Liver (tissue), 9 donors: ENCODE measurements around the gene NR0B1. TPM values are rescaled to one million over a fixed set of nuclear protein-coding genes. Genes with fewer than 3 reads are reported as not detected.

Experiments used
- DNase-seq: peaks from one replicate; pipeline ENCODE4 v3.0.0-alpha.2; 2017; ENCODE audit warnings: low spot score
- H3K27ac ChIP-seq, 2 donors: one replicate each; pipeline ENCODE4 v1.7.0; 2013; ENCODE audit warnings: inconsistent platforms in 2 of 2, low read length in 2 of 2, control low read depth in 1 of 2, low read depth in 1 of 2, mild to moderate bottlenecking in 1 of 2
- H3K27me3 ChIP-seq, 4 donors: one replicate each; pipeline versions ENCODE4 v1.6.1 to v1.7.0; 2013; ENCODE audit warnings: low read length in 3 of 4, inconsistent platforms in 1 of 4, mild to moderate bottlenecking in 1 of 4, moderate library complexity in 1 of 4; ENCODE audit not compliant: control insufficient read depth in 4 of 4, insufficient read depth in 4 of 4
- H3K36me3 ChIP-seq, 4 donors: one replicate each; pipeline versions ENCODE4 v1.6.1 to v1.7.0; 2013; ENCODE audit warnings: low read length in 3 of 4, mild to moderate bottlenecking in 3 of 4, low read depth in 1 of 4, moderate library complexity in 1 of 4; ENCODE audit not compliant: control insufficient read depth in 4 of 4, insufficient read depth in 3 of 4
- H3K4me1 ChIP-seq, 4 donors: one replicate each; pipeline versions ENCODE4 v1.6.1 to v1.7.0; 2013; ENCODE audit warnings: low read length in 3 of 4, mild to moderate bottlenecking in 3 of 4, moderate library complexity in 1 of 4; ENCODE audit not compliant: control insufficient read depth in 4 of 4, insufficient read depth in 4 of 4
- H3K4me3 ChIP-seq, 3 donors: one replicate each; pipeline versions ENCODE4 v1.6.1 to v1.7.0; 2013; ENCODE audit warnings: low read length in 3 of 3, control low read depth in 1 of 3, low read depth in 1 of 3, mild to moderate bottlenecking in 1 of 3
- H3K9ac ChIP-seq, 2 donors: one replicate each; pipeline ENCODE4 v1.7.0; 2013; ENCODE audit warnings: low read length in 2 of 2, mild to moderate bottlenecking in 2 of 2, moderate library complexity in 2 of 2, control low read depth in 1 of 2, low read depth in 1 of 2
- H3K9me3 ChIP-seq, 4 donors: one replicate each; pipeline versions ENCODE4 v1.6.1 to v1.7.0; 2013; ENCODE audit warnings: low read length in 3 of 4; ENCODE audit not compliant: control insufficient read depth in 4 of 4
- EGR1 ChIP-seq, 2 donors: IDR thresholded peaks; 2 replicates each; pipeline ENCODE4 v1.6.1; 2016 to 2018; ENCODE audit warnings: antibody characterized with exemption in 2 of 2, low read depth in 2 of 2
- FOXA1 ChIP-seq: IDR thresholded peaks from 2 replicates; pipeline ENCODE4 v1.6.1; 2016; ENCODE audit warnings: antibody characterized with exemption
- GABPA ChIP-seq, 2 donors: IDR thresholded peaks in 1 of 2; conservative IDR thresholded peaks in 1 of 2; 2 replicates each; pipeline ENCODE4 v1.6.1; 2016; ENCODE audit warnings: antibody characterized with exemption in 2 of 2, mild to moderate bottlenecking in 1 of 2, moderate library complexity in 1 of 2
- HNF4A ChIP-seq, 2 donors: conservative IDR thresholded peaks; 2 replicates each; pipeline ENCODE4 v1.6.1; 2016; ENCODE audit warnings: antibody characterized with exemption in 2 of 2, mild to moderate bottlenecking in 2 of 2
- HNF4G ChIP-seq: IDR thresholded peaks from 2 replicates; pipeline ENCODE4 v1.6.1; 2016; ENCODE audit warnings: antibody characterized with exemption
- JUND ChIP-seq, 2 donors: IDR thresholded peaks; 2 replicates each; pipeline ENCODE4 v1.6.1; 2016; ENCODE audit warnings: antibody characterized with exemption in 2 of 2
- NR2F2 ChIP-seq: IDR thresholded peaks from 2 replicates; pipeline ENCODE4 v1.6.1; 2016; ENCODE audit warnings: antibody characterized with exemption
- RAD21 ChIP-seq, 2 donors: IDR thresholded peaks; 2 replicates each; pipeline ENCODE4 v1.6.1; 2016; ENCODE audit warnings: antibody characterized with exemption in 2 of 2, mild to moderate bottlenecking in 2 of 2
- RXRA ChIP-seq, 2 donors: IDR thresholded peaks; 2 replicates each; pipeline ENCODE4 v1.6.1; 2017 to 2018; ENCODE audit warnings: antibody characterized with exemption in 2 of 2, mild to moderate bottlenecking in 1 of 2
- SP1 ChIP-seq: IDR thresholded peaks from 2 replicates; pipeline ENCODE4 v1.6.1; 2018; ENCODE audit warnings: antibody characterized with exemption, mild to moderate bottlenecking
- TAF1 ChIP-seq: conservative IDR thresholded peaks from 2 replicates; pipeline ENCODE4 v1.6.1; 2016; ENCODE audit warnings: antibody characterized with exemption, mild to moderate bottlenecking
- YY1 ChIP-seq: IDR thresholded peaks from 2 replicates; pipeline ENCODE4 v1.6.1; 2016; ENCODE audit warnings: antibody characterized with exemption, mild to moderate bottlenecking
- WGBS: extraction: QIAGEN DNeasy Blood & Tissue Kit; methylation state at CpG from one replicate; pipeline ENCODE4 v1.1.7; 2013; 5-methylcytosine and 5-hydroxymethylcytosine counted together
- polyA plus RNA-seq, 2 donors: library from polyadenylated mRNA; stranded (reverse) in 1 of 2; unstranded in 1 of 2; fragments of 200-250 nt in 1 of 2; fragments of >200 nt in 1 of 2; fragmentation: Nextera tagmentation in 1 of 2; extraction: Ambion mirVana in 1 of 2; gene quantifications; one replicate each; pipeline versions ENCODE4 v1.2.1 to v1.2.3, GENCODE V29; 2013 to 2015
- total RNA-seq, 2 donors: library from RNA; depleted of rRNA; stranded (reverse); fragments of >200 nt; gene quantifications; one replicate each; pipeline ENCODE4 v1.2.3, GENCODE V29; 2014
- TF ChIP-seq, protein P1 (sequence below): IDR thresholded peaks from 2 replicates; pipeline ENCODE4 v1.6.1; 2016; ENCODE audit warnings: antibody characterized with exemption
- TF ChIP-seq, protein P2 (sequence below): fragments of 150-350 bp; IDR thresholded peaks from 2 replicates; pipeline ENCODE4 v1.5.1; 2017; ENCODE audit warnings: improper control_type of control experiment, low read depth, low read length; ENCODE audit not compliant: missing input control
- TF ChIP-seq, protein P3 (sequence below): IDR thresholded peaks from 2 replicates; pipeline ENCODE4 v1.6.1; 2016; ENCODE audit warnings: antibody characterized with exemption
- TF ChIP-seq, protein P4 (sequence below): IDR thresholded peaks from 2 replicates; pipeline ENCODE4 v1.6.1; 2016; ENCODE audit warnings: antibody characterized with exemption
- donor health status: healthy.
- donor health status: healthy.
- donor health status: healthy.
- donor health status: healthy.
- donor health status: healthy.

NR0B1 gene
- total and polyA plus RNA-seq, 4 donors, result not detected

DNA sequence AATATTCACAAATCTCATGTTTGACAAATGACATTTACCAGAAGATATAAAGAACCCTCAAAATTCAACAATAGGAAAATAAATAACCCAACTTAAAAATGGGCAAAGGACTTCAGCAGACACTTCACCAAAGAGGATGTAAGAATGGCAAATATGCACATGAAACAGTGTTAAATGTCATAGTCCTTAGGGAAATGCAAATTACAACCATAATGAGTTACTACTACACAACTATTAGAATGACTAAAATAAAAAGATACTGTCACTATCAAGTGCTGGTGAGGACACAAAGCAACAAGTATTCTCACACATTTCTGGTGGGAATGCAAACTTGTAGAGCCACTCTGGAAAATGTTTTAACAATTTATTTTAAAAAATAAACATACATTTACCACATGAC is 40.8 kb upstream of the NR0B1 start (continued):
- TF ChIP-seq, protein P1, sequence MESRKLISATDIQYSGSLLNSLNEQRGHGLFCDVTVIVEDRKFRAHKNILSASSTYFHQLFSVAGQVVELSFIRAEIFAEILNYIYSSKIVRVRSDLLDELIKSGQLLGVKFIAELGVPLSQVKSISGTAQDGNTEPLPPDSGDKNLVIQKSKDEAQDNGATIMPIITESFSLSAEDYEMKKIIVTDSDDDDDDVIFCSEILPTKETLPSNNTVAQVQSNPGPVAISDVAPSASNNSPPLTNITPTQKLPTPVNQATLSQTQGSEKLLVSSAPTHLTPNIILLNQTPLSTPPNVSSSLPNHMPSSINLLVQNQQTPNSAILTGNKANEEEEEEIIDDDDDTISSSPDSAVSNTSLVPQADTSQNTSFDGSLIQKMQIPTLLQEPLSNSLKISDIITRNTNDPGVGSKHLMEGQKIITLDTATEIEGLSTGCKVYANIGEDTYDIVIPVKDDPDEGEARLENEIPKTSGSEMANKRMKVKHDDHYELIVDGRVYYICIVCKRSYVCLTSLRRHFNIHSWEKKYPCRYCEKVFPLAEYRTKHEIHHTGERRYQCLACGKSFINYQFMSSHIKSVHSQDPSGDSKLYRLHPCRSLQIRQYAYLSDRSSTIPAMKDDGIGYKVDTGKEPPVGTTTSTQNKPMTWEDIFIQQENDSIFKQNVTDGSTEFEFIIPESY, result no peak

DNA sequence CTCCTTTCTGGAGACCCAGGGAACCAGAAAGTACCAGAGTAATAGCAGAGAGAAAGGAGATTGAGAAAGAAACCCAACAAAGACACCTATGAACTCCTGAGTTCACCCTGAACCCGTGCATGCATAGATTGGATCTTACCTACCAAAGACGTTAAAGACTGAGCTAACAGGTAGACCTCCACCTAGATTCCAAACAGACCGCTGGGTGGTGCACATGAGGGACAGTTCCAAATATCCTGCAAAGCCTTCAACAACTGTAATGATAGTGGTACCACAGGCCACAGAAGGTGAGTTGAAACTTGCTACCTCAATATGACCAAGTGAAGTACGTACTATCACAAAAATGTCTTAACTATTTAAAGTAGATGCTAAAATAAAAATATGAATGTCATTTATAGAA is 34.0 kb upstream of the NR0B1 start:
- Histone ChIP-seq H3K36me3 (no peaks in the 10 kb centered on the region), H3K27me3 (no peaks in the 10 kb centered on the region), H3K4me3 (no peak overlapping the region), H3K4me1 (no peaks in the 10 kb centered on the region), H3K9me3 (no peaks in the 10 kb centered on the region), H3K9ac (no peak overlapping the region), H3K27ac (no peak overlapping the region)
- TF ChIP-seq RXRA (IDR thresholded peaks at IDR 0.05) (no peak), RAD21 (IDR thresholded peaks at IDR 0.05) (peak; percentile 25 to 48)
- TF ChIP-seq, protein P2, sequence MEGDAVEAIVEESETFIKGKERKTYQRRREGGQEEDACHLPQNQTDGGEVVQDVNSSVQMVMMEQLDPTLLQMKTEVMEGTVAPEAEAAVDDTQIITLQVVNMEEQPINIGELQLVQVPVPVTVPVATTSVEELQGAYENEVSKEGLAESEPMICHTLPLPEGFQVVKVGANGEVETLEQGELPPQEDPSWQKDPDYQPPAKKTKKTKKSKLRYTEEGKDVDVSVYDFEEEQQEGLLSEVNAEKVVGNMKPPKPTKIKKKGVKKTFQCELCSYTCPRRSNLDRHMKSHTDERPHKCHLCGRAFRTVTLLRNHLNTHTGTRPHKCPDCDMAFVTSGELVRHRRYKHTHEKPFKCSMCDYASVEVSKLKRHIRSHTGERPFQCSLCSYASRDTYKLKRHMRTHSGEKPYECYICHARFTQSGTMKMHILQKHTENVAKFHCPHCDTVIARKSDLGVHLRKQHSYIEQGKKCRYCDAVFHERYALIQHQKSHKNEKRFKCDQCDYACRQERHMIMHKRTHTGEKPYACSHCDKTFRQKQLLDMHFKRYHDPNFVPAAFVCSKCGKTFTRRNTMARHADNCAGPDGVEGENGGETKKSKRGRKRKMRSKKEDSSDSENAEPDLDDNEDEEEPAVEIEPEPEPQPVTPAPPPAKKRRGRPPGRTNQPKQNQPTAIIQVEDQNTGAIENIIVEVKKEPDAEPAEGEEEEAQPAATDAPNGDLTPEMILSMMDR, result peak; percentile 13
- 47% methylated on average over 4 of the region's 4 CpGs for WGBS
- no peak for DNase-seq

DNA sequence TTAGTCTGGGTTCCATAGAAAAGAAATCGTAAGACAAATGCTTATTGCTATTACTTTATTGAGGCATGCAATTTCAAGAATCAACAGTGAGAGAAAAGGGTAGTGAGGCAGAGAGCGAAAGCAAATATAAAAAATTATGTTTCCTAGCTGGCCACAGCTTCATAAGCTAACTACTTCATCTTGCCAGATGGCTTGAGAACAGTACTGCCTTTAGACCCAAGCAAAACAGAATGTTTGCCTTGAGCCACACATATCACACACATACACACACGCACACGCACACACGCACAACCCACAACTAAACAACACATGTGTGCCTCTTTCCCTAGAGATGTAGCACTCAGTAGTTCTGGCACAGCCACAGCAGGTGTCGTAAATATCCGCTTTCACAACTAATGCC is 31.6 kb upstream of the NR0B1 start:
- TF ChIP-seq, protein P3, sequence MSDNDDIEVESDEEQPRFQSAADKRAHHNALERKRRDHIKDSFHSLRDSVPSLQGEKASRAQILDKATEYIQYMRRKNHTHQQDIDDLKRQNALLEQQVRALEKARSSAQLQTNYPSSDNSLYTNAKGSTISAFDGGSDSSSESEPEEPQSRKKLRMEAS, result no peak
- TF ChIP-seq GABPA (IDR thresholded peaks at IDR 0.05 in 1 of 2, conservative IDR thresholded peaks at IDR 0.05 in 1 of 2) (no peak), NR2F2 (no peak), SP1 (no peak), HNF4A (conservative IDR thresholded peaks at IDR 0.05) (no peak), FOXA1 (no peak), HNF4G (no peak), YY1 (no peak), TAF1 (no peak), EGR1 (IDR thresholded peaks at IDR 0.05; ENCODE audit: low read depth in 2 of 2) (no peak)
- DNase-seq, result no peak
- Histone ChIP-seq H3K4me1 (no peaks in the 10 kb centered on the region), H3K27ac (no peak overlapping the region), H3K36me3 (no peaks in the 10 kb centered on the region), H3K27me3 (peaks cover 0 to 4% (median 0%) of the 10 kb centered on the region in 4 donors), H3K9me3 (peaks cover 0 to 2% (median 0%) of the 10 kb centered on the region in 4 donors), H3K9ac (no peak overlapping the region), H3K4me3 (no peak overlapping the region)
- WGBS, result 94% methylated on average over 7 of the region's 7 CpGs

DNA sequence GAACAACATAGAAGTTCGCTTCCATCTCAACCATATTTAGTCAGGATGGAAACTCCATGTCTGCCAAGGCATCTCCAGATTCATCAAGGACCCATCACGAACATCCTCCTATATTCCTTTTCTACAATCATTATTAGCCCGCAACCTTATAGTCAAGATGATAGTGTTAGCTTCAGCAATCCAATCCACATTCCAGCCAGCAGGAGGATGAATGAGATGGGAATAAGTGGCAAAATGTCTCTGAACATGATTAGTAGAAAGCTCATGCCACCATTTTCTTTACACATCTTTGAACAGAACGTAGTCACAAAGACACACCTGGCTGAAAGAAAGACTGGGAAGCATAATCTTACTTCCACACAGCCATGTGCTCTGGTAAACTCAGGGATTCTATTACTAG is 18.6 kb upstream of the NR0B1 start:
- no peak overlapping the region for H3K9ac ChIP-seq

More for the DNA sequence above, 18.6 kb upstream of the NR0B1 start:
- DNase-seq, result no peak
- H3K27ac ChIP-seq, result no peak overlapping the region
- H3K4me3 ChIP-seq, result no peak overlapping the region
- TF ChIP-seq HNF4A (conservative IDR thresholded peaks at IDR 0.05), result no peak
- TF ChIP-seq JUND (IDR thresholded peaks at IDR 0.05), result no peak
- no peak for TF ChIP-seq FOXA1
- TF ChIP-seq, protein P4, sequence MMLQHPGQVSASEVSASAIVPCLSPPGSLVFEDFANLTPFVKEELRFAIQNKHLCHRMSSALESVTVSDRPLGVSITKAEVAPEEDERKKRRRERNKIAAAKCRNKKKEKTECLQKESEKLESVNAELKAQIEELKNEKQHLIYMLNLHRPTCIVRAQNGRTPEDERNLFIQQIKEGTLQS, result no peak
- TF ChIP-seq, protein P2, result no peak
- TF ChIP-seq EGR1 (IDR thresholded peaks at IDR 0.05; ENCODE audit: low read depth in 2 of 2), result no peak
- TF ChIP-seq, protein P3, result no peak
- no peaks in the 10 kb centered on the region for H3K36me3 ChIP-seq
- no peaks in the 10 kb centered on the region for H3K27me3 ChIP-seq
- WGBS, result 90% methylated on average over 4 of the region's 4 CpGs
- H3K9me3 ChIP-seq, result no peaks in the 10 kb centered on the region
- H3K4me1 ChIP-seq, result no peaks in the 10 kb centered on the region
